HCT116 (cell line): Measurements from ENCODE around the gene SPP2. TPM values are rescaled to one million over a fixed set of nuclear protein-coding genes. Genes with fewer than 3 reads are reported as not detected.

Experiments
- ATAC-seq: fragments of 200-7000 bp; cut with Tn5 transposase; 2 replicates; pipeline ENCODE4 v1.9.1; 2020; ENCODE audit warnings: mild to moderate bottlenecking, moderate library complexity
- BruUV-seq: library from RNA; stranded (reverse); fragments of 400-500 nt; replicated peaks from 2 replicates; lab custom pipeline; 2021; lab: Mats Ljungman, UMichigan
- CTCF ChIA-PET: fragments of 300-600 bp; sonication (Branson Sonifier 250); formaldehyde crosslinking; loops from one replicate; lab custom pipeline; 2021; ENCODE audit warnings: antibody characterized with exemption; lab: Charles Lee
- POLR2A ChIA-PET: fragments of 300-600, 350-600 bp; sonication (Branson Sonifier 250); formaldehyde crosslinking; loops from one replicate; lab custom pipeline; 2021; ENCODE audit warnings: antibody characterized with exemption; lab: Charles Lee
- RAD21 ChIA-PET, 2 experiments: fragments of 300-600 bp; sonication (Branson Sonifier 250); formaldehyde crosslinking; loops; one replicate each; lab custom pipeline; 2023; ENCODE audit warnings: low total read pairs in 2 of 2; ENCODE audit not compliant: uncharacterized antibody in 2 of 2, unreplicated experiment in 2 of 2, low non-redundant PET in 1 of 2; lab: Charles Lee
- DNase-seq: peaks from one replicate; pipeline ENCODE4 v3.0.0-alpha.2; 2010; ENCODE audit warnings: low read depth, low spot score
- H2AFZ ChIP-seq: fragments of 200-600 bp; shearing (Covaris generic), sonication (generic); 2 replicates; pipeline ENCODE4 v1.6.1; 2017; ENCODE audit warnings: low read depth, mixed run types, mixed read lengths, antibody characterized with exemption, low read length; ENCODE audit not compliant: poor library complexity, severe bottlenecking
- H3K27ac ChIP-seq: 2 replicates; pipeline ENCODE4 v1.5.1; 2012; ENCODE audit warnings: low read depth, low read length
- H3K27me3 ChIP-seq: fragments of 200-600 bp; sonication (generic); 2 replicates; pipeline ENCODE4 v1.6.1; 2016; ENCODE audit warnings: mixed run types, low read length, mixed read lengths; ENCODE audit not compliant: insufficient read depth
- H3K36me3 ChIP-seq, 2 experiments: fragments of 200-500 bp in 1 of 2; fragments of 200-600 bp in 1 of 2; sonication (Bioruptor generic) in 1 of 2; sonication (generic) in 1 of 2; 2 replicates each; pipeline versions ENCODE4 v1.5.1 to v1.6.1; 2014 to 2016; ENCODE audit warnings: low read length in 2 of 2, inconsistent platforms in 1 of 2, mixed read lengths in 1 of 2, mixed run types in 1 of 2; ENCODE audit not compliant: insufficient read depth in 2 of 2, control insufficient read depth in 1 of 2
- H3K4me1 ChIP-seq, 2 experiments: fragments of 200-600 bp in 1 of 2; sonication (generic) in 1 of 2; 2 replicates each; pipeline versions ENCODE4 v1.5.1 to v1.6.1; 2012 to 2017; ENCODE audit warnings: low read length in 2 of 2, inconsistent platforms in 1 of 2, mild to moderate bottlenecking in 1 of 2, mixed read lengths in 1 of 2, mixed run types in 1 of 2, moderate library complexity in 1 of 2; ENCODE audit not compliant: insufficient read depth in 2 of 2, control insufficient read depth in 1 of 2
- H3K4me2 ChIP-seq: fragments of 200-600 bp; sonication (generic); 2 replicates; pipeline ENCODE4 v1.6.1; 2017; ENCODE audit warnings: mixed run types, low read length, mixed read lengths
- H3K4me3 ChIP-seq, 2 experiments: fragments of 200-600 bp in 1 of 2; sonication (generic) in 1 of 2; replicated peaks in 1 of 2; 2 replicates each; pipeline ENCODE4 v1.5.1; 2011 to 2016; ENCODE audit warnings: low read length in 2 of 2, control low read depth in 1 of 2, low read depth in 1 of 2, mild to moderate bottlenecking in 1 of 2, mixed read lengths in 1 of 2, mixed run types in 1 of 2
- H3K79me2 ChIP-seq: fragments of 200-600 bp; sonication (generic); 2 replicates; pipeline ENCODE4 v1.6.1; 2017; ENCODE audit warnings: mild to moderate bottlenecking, mixed run types, low read length, moderate library complexity, mixed read lengths; ENCODE audit not compliant: insufficient read depth
- H3K9ac ChIP-seq: fragments of 200-600 bp; sonication (generic); 2 replicates; pipeline ENCODE4 v1.6.1; 2016; ENCODE audit warnings: low read length, mixed read lengths
- H3K9me2 ChIP-seq: fragments of 200-600 bp; sonication (generic), shearing (Covaris generic); 2 replicates; pipeline ENCODE4 v1.6.1; 2017; ENCODE audit warnings: mixed run types, mild to moderate bottlenecking, moderate library complexity; ENCODE audit not compliant: insufficient read depth
- H3K9me3 ChIP-seq, 2 experiments: fragments of 200-500 bp in 1 of 2; fragments of 200-600 bp in 1 of 2; sonication (Bioruptor generic) in 1 of 2; sonication (generic) in 1 of 2; 2 replicates each; pipeline ENCODE4 v1.6.1; 2014 to 2017; ENCODE audit warnings: low read length in 2 of 2, mixed read lengths in 2 of 2, inconsistent platforms in 1 of 2, low read depth in 1 of 2, mild to moderate bottlenecking in 1 of 2, mixed run types in 1 of 2, moderate library complexity in 1 of 2; ENCODE audit not compliant: control insufficient read depth in 1 of 2, insufficient read depth in 1 of 2
- H4K20me1 ChIP-seq: fragments of 200-600 bp; sonication (generic), shearing (Covaris generic); 2 replicates; pipeline ENCODE4 v1.6.1; 2017; ENCODE audit warnings: mixed run types, mild to moderate bottlenecking, moderate library complexity; ENCODE audit not compliant: insufficient read depth
- CBX3 ChIP-seq: IDR thresholded peaks from 2 replicates; pipeline ENCODE4 v1.6.1; 2012; ENCODE audit warnings: low read depth
- CTCF ChIP-seq, 3 experiments: fragments of 200-600 bp in 1 of 3; sonication (generic) in 1 of 3; IDR thresholded peaks in 2 of 3; conservative IDR thresholded peaks in 1 of 3; 2 replicates each; pipeline ENCODE4 v1.5.1; 2012 to 2017; ENCODE audit warnings: low read depth in 2 of 3, low read length in 2 of 3, antibody characterized with exemption in 1 of 3, borderline replicate concordance in 1 of 3, control low read depth in 1 of 3, mild to moderate bottlenecking in 1 of 3, mixed read lengths in 1 of 3, mixed run types in 1 of 3, moderate library complexity in 1 of 3; ENCODE audit not compliant: insufficient read depth in 1 of 3
- EGR1 ChIP-seq: IDR thresholded peaks from 2 replicates; pipeline ENCODE4 v1.6.1; 2012; ENCODE audit warnings: low read depth
- ELF1 ChIP-seq: IDR thresholded peaks from 2 replicates; pipeline ENCODE4 v1.6.1; 2012; ENCODE audit warnings: low read depth, borderline replicate concordance
- EZH2phosphoT487 ChIP-seq: fragments of 200-600 bp; IDR thresholded peaks from 2 replicates; pipeline ENCODE4 v1.6.1; 2018; ENCODE audit warnings: antibody characterized with exemption, borderline replicate concordance
- FOSL1 ChIP-seq: IDR thresholded peaks from 2 replicates; pipeline ENCODE4 v1.6.1; 2012; ENCODE audit warnings: low read depth
- JUND ChIP-seq: IDR thresholded peaks from 2 replicates; pipeline ENCODE4 v1.6.1; 2012
- POLR2A ChIP-seq: IDR thresholded peaks from 2 replicates; pipeline ENCODE4 v1.7.0; 2011; ENCODE audit warnings: borderline replicate concordance; ENCODE audit not compliant: insufficient read depth, insufficient read length; ENCODE audit errors: extremely low read depth
- POLR2AphosphoS5 ChIP-seq: IDR thresholded peaks from 2 replicates; pipeline ENCODE4 v1.6.1; 2011; ENCODE audit warnings: mild to moderate bottlenecking, low read depth, low read length, moderate library complexity
- RAD21 ChIP-seq: IDR thresholded peaks from 2 replicates; pipeline ENCODE4 v1.6.1; 2012; ENCODE audit warnings: low read depth, mild to moderate bottlenecking
- REST ChIP-seq: IDR thresholded peaks from 2 replicates; pipeline ENCODE4 v1.6.1; 2012; ENCODE audit warnings: low read depth
- SIN3A ChIP-seq: IDR thresholded peaks from 2 replicates; pipeline ENCODE4 v1.6.1; 2012; ENCODE audit warnings: low read depth
- SP1 ChIP-seq: IDR thresholded peaks from 2 replicates; pipeline ENCODE4 v1.6.1; 2012; ENCODE audit warnings: low read depth
- SRF ChIP-seq: IDR thresholded peaks from 2 replicates; pipeline ENCODE4 v1.6.1; 2012; ENCODE audit warnings: low read depth
- TCF7L2 ChIP-seq: IDR thresholded peaks from 2 replicates; pipeline ENCODE4 v1.7.0; 2011; ENCODE audit warnings: borderline replicate concordance, inconsistent platforms; ENCODE audit not compliant: insufficient read depth, insufficient read length; ENCODE audit errors: extremely low read depth
- ZBTB33 ChIP-seq: IDR thresholded peaks from 2 replicates; pipeline ENCODE4 v1.6.1; 2011; ENCODE audit warnings: mild to moderate bottlenecking, low read length, moderate library complexity; ENCODE audit not compliant: insufficient replicate concordance; ENCODE audit errors: extremely low read depth
- ZNF274 ChIP-seq: fragments of 200-500 bp; sonication (Bioruptor generic); IDR thresholded peaks from 2 replicates; pipeline ENCODE4 v1.6.1; 2014; ENCODE audit warnings: mild to moderate bottlenecking, low read depth, low read length, inconsistent platforms
- intact Hi-C: fragments of 100-400 bp; cut with micrococcal nuclease; formaldehyde crosslinking; loops from 2 replicates; pipeline ENCODE4 v1.10.0; 2022
- total RNA-seq: library from RNA; stranded (reverse); gene quantifications from one replicate; pipeline ENCODE4 v1.2.1, GENCODE V29; 2021; ENCODE audit not compliant: unreplicated experiment
- TF ChIP-seq, protein P1 (sequence below): IDR thresholded peaks from 2 replicates; pipeline ENCODE4 v1.6.1; 2012
- TF ChIP-seq, protein P2 (sequence below): IDR thresholded peaks from 2 replicates; pipeline ENCODE4 v1.6.1; 2012

The SPP2 gene
- total RNA-seq, 1 experiment from 2014 or later, result not detected

DNA sequence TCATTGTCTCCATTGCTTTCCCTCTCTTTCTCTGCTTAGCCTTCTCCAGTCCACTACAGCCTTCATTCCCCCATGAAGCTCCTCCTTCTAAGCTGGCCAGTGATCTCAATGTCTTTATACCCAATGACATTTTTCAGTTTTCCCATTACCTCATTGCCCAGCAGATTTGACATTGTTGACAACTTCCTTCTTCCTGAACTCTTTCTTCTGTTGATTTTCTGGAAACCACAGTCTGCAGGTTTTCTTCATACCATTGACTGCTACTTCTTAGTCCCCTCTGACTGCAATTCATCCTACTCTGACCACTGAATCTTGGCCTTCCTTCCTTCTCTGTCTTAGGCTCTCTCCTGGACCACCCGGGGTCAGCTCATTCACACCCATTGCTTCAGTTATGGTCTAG, 22.9 kb upstream of the SPP2 start:
- RAD21 ChIA-PET, result no interaction called here
- no peak overlapping the region for H2AFZ ChIP-seq
- no peak overlapping the region for H3K27ac ChIP-seq
- no peak overlapping the region for H3K4me2 ChIP-seq
- CTCF ChIA-PET, result no interaction called here
- H3K4me1 ChIP-seq, result peaks cover 0 to 12% of the 10 kb centered on the region in 2 experiments; a peak in 1 of 4 replicates
- no peaks in the 10 kb centered on the region; a peak in 1 of 4 replicates for H3K9me3 ChIP-seq
- ATAC-seq, result no peak
- no peaks in the 10 kb centered on the region for H3K9me2 ChIP-seq
- intact Hi-C loops, result no loop called here
- no peak for TF ChIP-seq REST
- no peak for TF ChIP-seq RAD21
- no peak for TF ChIP-seq POLR2A
- TF ChIP-seq EGR1, result no peak
- TF ChIP-seq ZBTB33, result no peak
- TF ChIP-seq EZH2phosphoT487, result no peak
- TF ChIP-seq ZNF274, result no peak
- TF ChIP-seq, protein P1, sequence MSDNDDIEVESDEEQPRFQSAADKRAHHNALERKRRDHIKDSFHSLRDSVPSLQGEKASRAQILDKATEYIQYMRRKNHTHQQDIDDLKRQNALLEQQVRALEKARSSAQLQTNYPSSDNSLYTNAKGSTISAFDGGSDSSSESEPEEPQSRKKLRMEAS, result no peak
- no peak for TF ChIP-seq SP1
- TF ChIP-seq SIN3A, result no peak
- no peak for TF ChIP-seq SRF
- TF ChIP-seq CBX3, result no peak
- TF ChIP-seq, protein P2, sequence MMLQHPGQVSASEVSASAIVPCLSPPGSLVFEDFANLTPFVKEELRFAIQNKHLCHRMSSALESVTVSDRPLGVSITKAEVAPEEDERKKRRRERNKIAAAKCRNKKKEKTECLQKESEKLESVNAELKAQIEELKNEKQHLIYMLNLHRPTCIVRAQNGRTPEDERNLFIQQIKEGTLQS, result no peak
- no peak for TF ChIP-seq CTCF (IDR thresholded peaks at IDR 0.05 in 2 of 3, conservative IDR thresholded peaks at IDR 0.05 in 1 of 3; ENCODE audit: borderline replicate concordance in 1 of 3, insufficient read depth in 1 of 3, low read depth in 2 of 3, low read length in 2 of 3)
- TF ChIP-seq POLR2AphosphoS5, result no peak
- TF ChIP-seq ELF1, result no peak
- TF ChIP-seq FOSL1, result no peak
- no peak for TF ChIP-seq TCF7L2
- TF ChIP-seq JUND, result no peak
- no TSS peak for BruUV-seq
- H4K20me1 ChIP-seq, result no peaks in the 10 kb centered on the region
- POLR2A ChIA-PET, result no interaction called here
- H3K27me3 ChIP-seq, result no peaks in the 10 kb centered on the region
- H3K36me3 ChIP-seq, result no peaks in the 10 kb centered on the region
- H3K79me2 ChIP-seq, result no peaks in the 10 kb centered on the region
- H3K4me3 ChIP-seq, result no peak overlapping the region
- H3K9ac ChIP-seq, result no peak overlapping the region
- no peak for DNase-seq
